Measurements from ENCODE around the gene EEF2K.

EEF2K gene

GRCh38 chr16:22320572-22321339, 114.7 kb downstream of the EEF2K start:
- no peak for DNase-seq

GRCh38 chr16:22321340-22322001, 115.4 kb downstream of the EEF2K start:
- DNase-seq, result peak; percentile 77 to 87 (median 82)

- DNase-seq, result no peak
Observed at GRCh38 chr16:22322021-22322471, 116.0 kb downstream of the EEF2K start.

GRCh38 chr16:22322741-22323140, 116.7 kb downstream of the EEF2K start:
- DNase-seq, result no peak

- no peak for DNase-seq
Observed at GRCh38 chr16:22323173-22323958, 117.3 kb downstream of the EEF2K start.

GRCh38 chr16:22323959-22324786, 118.1 kb downstream of the EEF2K start:
- DNase-seq, result no peak

- no peak for DNase-seq
Observed at GRCh38 chr16:22324787-22325597, 118.9 kb downstream of the EEF2K start.

- DNase-seq, result no peak
Observed at GRCh38 chr16:22325598-22326368, 119.7 kb downstream of the EEF2K start.

GRCh38 chr16:22326369-22326652, 120.2 kb downstream of the EEF2K start:
- no peak for DNase-seq

GRCh38 chr16:22326771-22327445, 120.8 kb downstream of the EEF2K start:
- DNase-seq, result no peak

- DNase-seq, result no peak
Observed at GRCh38 chr16:22327446-22327775, 121.3 kb downstream of the EEF2K start.

- DNase-seq, result no peak
Observed at GRCh38 chr16:22328081-22328725, 122.1 kb downstream of the EEF2K start.

- no peak for DNase-seq
Observed at GRCh38 chr16:22329199-22329695, 123.2 kb downstream of the EEF2K start.

- DNase-seq, result peak; percentile 13 to 68 (median 46)
Observed at GRCh38 chr16:22330326-22330725, 124.2 kb downstream of the EEF2K start.

- peak; percentile 75 to 93 (median 79) for DNase-seq
Observed at GRCh38 chr16:22333457-22333994, 127.4 kb downstream of the EEF2K start.

GRCh38 chr16:22335668-22336246, 129.7 kb downstream of the EEF2K start:
- DNase-seq, result no peak

- no peak for DNase-seq
Observed at GRCh38 chr16:22336581-22336980, 130.5 kb downstream of the EEF2K start.

- no peak for DNase-seq
Observed at GRCh38 chr16:22337045-22337444, 131.0 kb downstream of the EEF2K start.
